Astrocyte of the spinal cord (primary cell): ENCODE results near the gene GPX6.

Experiments
- DNase-seq: peaks from one replicate; pipeline ENCODE4 v3.0.0; 2011; ENCODE audit warnings: low read depth, low spot score
- H3K4me3 ChIP-seq: 2 replicates; pipeline ENCODE4 v1.5.1; 2011; ENCODE audit warnings: low read depth, mild to moderate bottlenecking, low read length, moderate library complexity
- CTCF ChIP-seq: IDR thresholded peaks from 2 replicates; pipeline ENCODE4 v1.5.1; 2012; ENCODE audit warnings: low read depth, mild to moderate bottlenecking, low read length, inconsistent platforms
- in situ Hi-C: cut with HindIII; loops from 2 replicates; pipeline ENCODE4 v1.10.0; 2017; ENCODE audit warnings: low sequenced_read_pairs

GPX6 gene

GRCh38 chr6:28496099-28496779 lies 19.4 kb downstream of the GPX6 start:
- in situ Hi-C loops: no loop called here
- DNase-seq: no peak

GRCh38 chr6:28491984-28492317 lies 23.6 kb downstream of the GPX6 start:
- no peak overlapping the region for H3K4me3 ChIP-seq
- no peak for TF ChIP-seq CTCF
- no peak for DNase-seq
- in situ Hi-C loops: no loop called here

More at GRCh38 chr6:28496099-28496779, 19.4 kb downstream of the GPX6 start:
- TF ChIP-seq CTCF: no peak
- H3K4me3 ChIP-seq: no peak overlapping the region

- peak overlapping the region; percentile 68 for H3K4me3 ChIP-seq
- no peak for TF ChIP-seq CTCF
- in situ Hi-C loops: no loop called here
- no peak for DNase-seq
These were observed 25.2 kb downstream of the GPX6 start for GRCh38 chr6:28490205-28490890.

GRCh38 chr6:28489366-28490204 lies 26.0 kb downstream of the GPX6 start:
- no peak for TF ChIP-seq CTCF
- in situ Hi-C loops: no loop called here
- peak overlapping the region; percentile 68 for H3K4me3 ChIP-seq
- DNase-seq: peak; percentile 83

GRCh38 chr6:28488916-28489365 lies 26.7 kb downstream of the GPX6 start:
- no peak for TF ChIP-seq CTCF
- DNase-seq: peak; percentile 75
- H3K4me3 ChIP-seq: peak overlapping the region; percentile 68
- in situ Hi-C loops: no loop called here

GRCh38 chr6:28486988-28487742 lies 28.4 kb downstream of the GPX6 start:
- no peak for TF ChIP-seq CTCF

More at GRCh38 chr6:28486988-28487742, 28.4 kb downstream of the GPX6 start:
- in situ Hi-C loops: no loop called here
- DNase-seq: no peak
- no peak overlapping the region for H3K4me3 ChIP-seq
